B cell (primary cell): ENCODE results near the gene EPSTI1.

Experiments
- CTCF ChIP-seq: fragments of 200-600 bp; IDR thresholded peaks from one replicate; pipeline ENCODE4 v1.8.0; 2022; ENCODE audit warnings: antibody characterized with exemption, mild to moderate bottlenecking
- EZH2 ChIP-seq: IDR thresholded peaks from 2 replicates; pipeline ENCODE4 v1.6.1; 2012; ENCODE audit warnings: borderline replicate concordance, low read depth, mild to moderate bottlenecking, moderate library complexity, low read length; ENCODE audit not compliant: insufficient read depth, poor library complexity, severe bottlenecking

- TF ChIP-seq EZH2 = no peak
- TF ChIP-seq CTCF = no peak
These were observed 18.5 kb downstream of the EPSTI1 start for GRCh38 chr13:42973581-42973980.
